Measurements from ENCODE around the gene RGPD4. TPM values are rescaled to one million over a fixed set of nuclear protein-coding genes. Genes with fewer than 3 reads are reported as not detected.

Gene RGPD4
- total RNA-seq, 1 experiment from 2014 or later = 0.14 TPM

- no peak overlapping the region for H3K4me3 Mint-ChIP-seq (ENCODE audit: unreplicated experiment)
- TF ChIP-seq CTCF (IDR thresholded peaks at IDR 0.05; ENCODE audit: unreplicated experiment) = no peak
Observed at GRCh38 chr2:107801498-107801897, 25.2 kb upstream of the RGPD4 start.

GRCh38 chr2:107804608-107805498, 21.8 kb upstream of the RGPD4 start:
- H3K27me3 Mint-ChIP-seq (ENCODE audit: insufficient read depth, unreplicated experiment) = no peaks in the 10 kb centered on the region
- H3K4me3 Mint-ChIP-seq (ENCODE audit: unreplicated experiment) = no peak overlapping the region
- H3K9me3 Mint-ChIP-seq (ENCODE audit: unreplicated experiment) = no peaks in the 10 kb centered on the region
- no peak for TF ChIP-seq CTCF (IDR thresholded peaks at IDR 0.05; ENCODE audit: unreplicated experiment)
- H3K27ac Mint-ChIP-seq (ENCODE audit: low read depth, unreplicated experiment) = no peak overlapping the region
- H3K36me3 Mint-ChIP-seq (ENCODE audit: insufficient read depth, unreplicated experiment) = no peaks in the 10 kb centered on the region
- H3K4me1 Mint-ChIP-seq (ENCODE audit: insufficient read depth, unreplicated experiment) = no peaks in the 10 kb centered on the region
- no TSS peak for BruUV-seq (replicated peaks)
- CTCF ChIA-PET = no interaction called here
- DNase-seq (ENCODE audit: unreplicated experiment) = no peak
- POLR2A ChIA-PET = no interaction called here
- intact Hi-C loops (cut with micrococcal nuclease) = no loop called here

More at GRCh38 chr2:107801498-107801897, 25.2 kb upstream of the RGPD4 start:
- H3K27me3 Mint-ChIP-seq (ENCODE audit: insufficient read depth, unreplicated experiment) = no peaks in the 10 kb centered on the region
- H3K27ac Mint-ChIP-seq (ENCODE audit: low read depth, unreplicated experiment) = no peak overlapping the region
- intact Hi-C loops (cut with micrococcal nuclease) = no loop called here
- no peaks in the 10 kb centered on the region for H3K4me1 Mint-ChIP-seq (ENCODE audit: insufficient read depth, unreplicated experiment)
- BruUV-seq (replicated peaks) = no TSS peak
- CTCF ChIA-PET = interaction anchor here (0.7 kb wide), 2 partner anchors 11 to 925 kb away, joined by 3 read pairs; no protein-coding TSS in a partner anchor
- POLR2A ChIA-PET = no interaction called here
- no peak for DNase-seq (ENCODE audit: unreplicated experiment)
- H3K36me3 Mint-ChIP-seq (ENCODE audit: insufficient read depth, unreplicated experiment) = no peaks in the 10 kb centered on the region
- no peaks in the 10 kb centered on the region for H3K9me3 Mint-ChIP-seq (ENCODE audit: unreplicated experiment)

GRCh38 chr2:107806901-107807300, 19.8 kb upstream of the RGPD4 start:
- no peak overlapping the region for H3K4me3 Mint-ChIP-seq (ENCODE audit: unreplicated experiment)
- H3K9me3 Mint-ChIP-seq (ENCODE audit: unreplicated experiment) = no peaks in the 10 kb centered on the region
- no peak overlapping the region for H3K27ac Mint-ChIP-seq (ENCODE audit: low read depth, unreplicated experiment)
- DNase-seq (ENCODE audit: unreplicated experiment) = no peak
- H3K4me1 Mint-ChIP-seq (ENCODE audit: insufficient read depth, unreplicated experiment) = peaks cover 11% of the 10 kb centered on the region
- CTCF ChIA-PET = no interaction called here
- no peaks in the 10 kb centered on the region for H3K27me3 Mint-ChIP-seq (ENCODE audit: insufficient read depth, unreplicated experiment)
- no TSS peak for BruUV-seq (replicated peaks)
- H3K36me3 Mint-ChIP-seq (ENCODE audit: insufficient read depth, unreplicated experiment) = no peaks in the 10 kb centered on the region
- no peak for TF ChIP-seq CTCF (IDR thresholded peaks at IDR 0.05; ENCODE audit: unreplicated experiment)
- POLR2A ChIA-PET = no interaction called here
- intact Hi-C loops (cut with micrococcal nuclease) = no loop called here

- H3K36me3 Mint-ChIP-seq (ENCODE audit: insufficient read depth, unreplicated experiment) = no peaks in the 10 kb centered on the region
- TF ChIP-seq CTCF (IDR thresholded peaks at IDR 0.05; ENCODE audit: unreplicated experiment) = no peak
- no peaks in the 10 kb centered on the region for H3K9me3 Mint-ChIP-seq (ENCODE audit: unreplicated experiment)
- no peaks in the 10 kb centered on the region for H3K27me3 Mint-ChIP-seq (ENCODE audit: insufficient read depth, unreplicated experiment)
- BruUV-seq (replicated peaks) = no TSS peak
- H3K4me3 Mint-ChIP-seq (ENCODE audit: unreplicated experiment) = no peak overlapping the region
- CTCF ChIA-PET = interaction anchor here (1.1 kb wide), 1 partner anchor 1172 kb away, joined by 3 read pairs; no protein-coding TSS in a partner anchor
- intact Hi-C loops (cut with micrococcal nuclease) = no loop called here
- POLR2A ChIA-PET = no interaction called here
- DNase-seq (ENCODE audit: unreplicated experiment) = no peak
- peaks cover 11% of the 10 kb centered on the region for H3K4me1 Mint-ChIP-seq (ENCODE audit: insufficient read depth, unreplicated experiment)
- no peak overlapping the region for H3K27ac Mint-ChIP-seq (ENCODE audit: low read depth, unreplicated experiment)
Observed at GRCh38 chr2:107807988-107808387, 18.7 kb upstream of the RGPD4 start.
